LNCAP (cell line): ENCODE measurements around the gene DIAPH3.

ENCODE experiments used
- CTCF ChIP-seq: fragments of 450-650 bp; IDR thresholded peaks from 2 replicates; pipeline ENCODE4 v1.5.1; 2017; ENCODE audit warnings: mild to moderate bottlenecking

The DIAPH3 gene

DNA sequence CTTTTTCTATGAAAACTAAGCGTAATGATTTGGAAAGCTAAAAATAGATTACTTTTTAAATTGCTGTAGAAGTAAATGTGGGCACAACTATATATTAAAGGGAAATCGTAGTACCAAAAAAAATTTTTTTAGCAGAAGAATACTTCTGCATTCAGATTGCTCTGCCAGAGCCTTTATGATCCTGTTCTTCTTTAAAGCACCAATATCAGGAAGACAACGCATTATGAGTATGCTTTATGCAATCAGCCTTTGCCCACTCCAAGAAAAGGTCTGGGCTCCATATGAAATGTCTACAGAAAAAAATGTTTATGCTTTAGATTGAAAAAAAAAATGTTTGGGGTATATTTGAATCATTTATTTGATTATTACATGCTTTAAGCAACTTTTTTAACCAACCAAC lies 137.4 kb downstream of the DIAPH3 start:
- TF ChIP-seq CTCF = no peak

- TF ChIP-seq CTCF = no peak
These were observed 143.4 kb downstream of the DIAPH3 start for GRCh38 chr13:60020288-60020687.

- TF ChIP-seq CTCF = no peak
These were observed 144.4 kb downstream of the DIAPH3 start for GRCh38 chr13:60019119-60019993.

- no peak for TF ChIP-seq CTCF
These were observed 145.2 kb downstream of the DIAPH3 start for GRCh38 chr13:60018536-60018935.

DNA sequence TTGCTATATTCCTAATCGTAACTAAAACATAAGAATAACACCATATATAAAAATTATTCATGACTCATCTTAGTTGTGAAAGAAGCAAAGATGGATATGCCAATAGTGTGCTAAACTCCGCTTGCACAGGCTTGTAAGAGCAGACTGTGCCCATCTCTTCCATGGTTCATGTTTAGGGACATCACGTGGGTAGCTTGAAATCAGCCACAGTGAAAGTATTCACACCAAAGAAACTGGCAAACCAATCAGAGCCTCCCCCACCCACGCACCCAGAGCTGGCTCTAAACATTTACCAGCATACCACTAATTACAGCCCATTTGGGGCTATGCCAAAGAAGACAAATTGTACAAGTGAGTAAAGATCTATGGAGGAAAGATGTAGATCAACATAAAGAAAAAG lies 147.5 kb downstream of the DIAPH3 start:
- no peak for TF ChIP-seq CTCF

- no peak for TF ChIP-seq CTCF
These were observed 150.6 kb downstream of the DIAPH3 start for GRCh38 chr13:60013166-60013565.

- no peak for TF ChIP-seq CTCF
These were observed 151.2 kb downstream of the DIAPH3 start for GRCh38 chr13:60012488-60012887.
